ENCODE results near the gene RAB12.

DNA sequence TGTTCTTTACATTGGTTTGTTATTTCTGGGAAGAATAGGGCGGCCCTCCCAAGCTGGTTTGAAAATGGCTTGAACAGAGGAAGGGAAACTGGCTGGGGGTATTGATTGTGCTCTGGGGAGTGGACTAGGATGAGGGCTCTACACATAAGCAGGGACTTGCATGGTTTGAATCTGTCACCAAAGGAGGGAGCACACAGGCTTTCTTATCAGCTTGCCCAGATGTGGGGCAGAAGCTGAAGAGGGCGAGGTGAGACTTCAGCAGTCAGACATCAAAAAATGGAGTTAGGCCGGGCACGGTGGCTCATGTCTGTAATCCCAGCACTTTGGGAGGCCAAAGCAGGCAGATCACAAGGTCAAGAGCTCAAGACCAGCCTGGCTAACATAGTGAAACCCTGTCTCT, 7.2 kb upstream of the RAB12 start:
- TF ChIP-seq, protein P1, sequence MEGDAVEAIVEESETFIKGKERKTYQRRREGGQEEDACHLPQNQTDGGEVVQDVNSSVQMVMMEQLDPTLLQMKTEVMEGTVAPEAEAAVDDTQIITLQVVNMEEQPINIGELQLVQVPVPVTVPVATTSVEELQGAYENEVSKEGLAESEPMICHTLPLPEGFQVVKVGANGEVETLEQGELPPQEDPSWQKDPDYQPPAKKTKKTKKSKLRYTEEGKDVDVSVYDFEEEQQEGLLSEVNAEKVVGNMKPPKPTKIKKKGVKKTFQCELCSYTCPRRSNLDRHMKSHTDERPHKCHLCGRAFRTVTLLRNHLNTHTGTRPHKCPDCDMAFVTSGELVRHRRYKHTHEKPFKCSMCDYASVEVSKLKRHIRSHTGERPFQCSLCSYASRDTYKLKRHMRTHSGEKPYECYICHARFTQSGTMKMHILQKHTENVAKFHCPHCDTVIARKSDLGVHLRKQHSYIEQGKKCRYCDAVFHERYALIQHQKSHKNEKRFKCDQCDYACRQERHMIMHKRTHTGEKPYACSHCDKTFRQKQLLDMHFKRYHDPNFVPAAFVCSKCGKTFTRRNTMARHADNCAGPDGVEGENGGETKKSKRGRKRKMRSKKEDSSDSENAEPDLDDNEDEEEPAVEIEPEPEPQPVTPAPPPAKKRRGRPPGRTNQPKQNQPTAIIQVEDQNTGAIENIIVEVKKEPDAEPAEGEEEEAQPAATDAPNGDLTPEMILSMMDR (conservative IDR thresholded peaks at IDR 0.05; ENCODE audit: low read depth, low read length) = no peak
- TF ChIP-seq EZH2 (IDR thresholded peaks at IDR 0.05; ENCODE audit: borderline replicate concordance, low read depth, low read length, poor library complexity, severe bottlenecking) = no peak

Measured in A673 (cell line).